HepG2 (cell line): ENCODE measurements around the gene SPATA25. TPM values are rescaled to one million over a fixed set of nuclear protein-coding genes. Genes with fewer than 3 reads are reported as not detected.

Experiments used
- ATAC-seq: fragments of 200-7000 bp; cut with Tn5 transposase; 3 replicates; pipeline ENCODE4 v1.9.1; 2020; ENCODE audit warnings: mild to moderate bottlenecking, moderate library complexity
- BruUV-seq: library from RNA; stranded (reverse); fragments of 400-500 nt; replicated peaks from 2 replicates; lab custom pipeline; 2021; lab: Mats Ljungman, UMichigan
- CTCF ChIA-PET: fragments of 300-600 bp; formaldehyde crosslinking; extraction: SDS; loops from one replicate; lab custom pipeline; 2021; ENCODE audit warnings: low total read pairs, inconsistent platforms, low intra/inter-chr PET ratio; lab: Yijun Ruan, JAX
- POLR2A ChIA-PET: fragments of 350-600 bp; sonication (Branson Sonifier 250); formaldehyde crosslinking; loops from one replicate; lab custom pipeline; 2020; ENCODE audit warnings: antibody characterized with exemption, inconsistent platforms; lab: Yijun Ruan, JAX
- DNase-seq: peaks from one replicate; pipeline ENCODE4 v3.0.0-alpha.2; 2015; ENCODE audit warnings: low spot score
- FAIRE-seq: peaks from 3 replicates; lab custom pipeline; 2011; peaks lifted over from hg19 to GRCh38; lab: Jason Lieb, UNC
- H2AFZ ChIP-seq: one replicate; pipeline ENCODE4 v1.6.1; 2011; ENCODE audit warnings: low read length, inconsistent platforms
- H3K27ac ChIP-seq: fragments of 300-600 bp; 3 replicates; pipeline ENCODE4 v1.8.0; 2011; ENCODE audit warnings: mixed run types, mild to moderate bottlenecking, mixed read lengths, low read length, inconsistent platforms; ENCODE audit not compliant: insufficient read depth; ENCODE audit errors: extremely low read length
- H3K27me3 ChIP-seq, 2 experiments: fragments of 200-600 bp in 1 of 2; 2 replicates in 1 of 2; 3 replicates in 1 of 2; pipeline versions ENCODE4 v1.6.0 to v1.8.0; 2011; ENCODE audit warnings: low read length in 2 of 2, mild to moderate bottlenecking in 2 of 2, moderate library complexity in 2 of 2, inconsistent platforms in 1 of 2; ENCODE audit not compliant: insufficient read depth in 2 of 2, control insufficient read depth in 1 of 2
- H3K36me3 ChIP-seq, 2 experiments: fragments of 200-600 bp in 1 of 2; replicated peaks in 1 of 2; 2 replicates in 1 of 2; 3 replicates in 1 of 2; pipeline versions ENCODE4 v1.5.1 to v1.8.0; 2011; ENCODE audit warnings: low read length in 2 of 2, inconsistent platforms in 1 of 2; ENCODE audit not compliant: insufficient read depth in 2 of 2, control insufficient read depth in 1 of 2
- H3K4me1 ChIP-seq: 2 replicates; pipeline ENCODE4 v1.5.1; 2012; ENCODE audit warnings: low read length, inconsistent platforms; ENCODE audit not compliant: insufficient read depth
- H3K4me2 ChIP-seq: 2 replicates; pipeline ENCODE4 v1.6.0; 2011; ENCODE audit warnings: low read depth, low read length, inconsistent platforms
- H3K4me3 ChIP-seq, 3 experiments: fragments of 200-600 bp in 1 of 3; sonication (generic), shearing (Covaris generic) in 1 of 3; replicated peaks in 1 of 3; 2 replicates each; pipeline ENCODE4 v1.5.1; 2011 to 2016; ENCODE audit warnings: low read length in 3 of 3, inconsistent platforms in 2 of 3, low read depth in 2 of 3, mild to moderate bottlenecking in 2 of 3, control low read depth in 1 of 3, mixed read lengths in 1 of 3; ENCODE audit not compliant: insufficient read depth in 1 of 3
- H3K79me2 ChIP-seq: one replicate; pipeline ENCODE4 v1.6.1; 2011; ENCODE audit warnings: low read length, inconsistent platforms; ENCODE audit not compliant: insufficient read depth
- H3K9ac ChIP-seq: 2 replicates; pipeline ENCODE4 v1.6.0; 2011; ENCODE audit warnings: mild to moderate bottlenecking, low read depth, low read length, inconsistent platforms; ENCODE audit not compliant: insufficient read depth
- H3K9me3 ChIP-seq: 2 replicates; pipeline ENCODE4 v1.5.1; 2012; ENCODE audit warnings: mild to moderate bottlenecking, low read length
- H4K20me1 ChIP-seq: 2 replicates; pipeline ENCODE4 v1.6.0; 2011; ENCODE audit warnings: inconsistent platforms, mild to moderate bottlenecking, low read length, moderate library complexity; ENCODE audit not compliant: insufficient read depth
- ZKSCAN5 ChIP-seq: sonication (generic); formaldehyde crosslinking; IDR thresholded peaks from 2 replicates; pipeline ENCODE4 v1.5.1; 2020; ENCODE audit warnings: mild to moderate bottlenecking, missing genetic modification reagents
- ZNF180 ChIP-seq: sonication (generic); formaldehyde crosslinking; IDR thresholded peaks from 2 replicates; pipeline ENCODE4 v1.4.0; 2020; ENCODE audit warnings: low read depth, missing genetic modification reagents, borderline replicate concordance
- ZNF20 ChIP-seq: sonication (generic); formaldehyde crosslinking; IDR thresholded peaks from 2 replicates; pipeline ENCODE4 v1.4.0; 2020; ENCODE audit warnings: mild to moderate bottlenecking, moderate library complexity, missing genetic modification reagents
- ZNF557 ChIP-seq: sonication (generic); formaldehyde crosslinking; IDR thresholded peaks from 2 replicates; pipeline ENCODE4 v1.4.0; 2020; ENCODE audit warnings: missing genetic modification reagents
- ZNF782 ChIP-seq: sonication (generic); formaldehyde crosslinking; IDR thresholded peaks from 2 replicates; pipeline ENCODE4 v1.4.0; 2020; ENCODE audit warnings: missing genetic modification reagents, mild to moderate bottlenecking, borderline replicate concordance
- WGBS: methylation state at CpG from one replicate; pipeline ENCODE4 v1.1.6; 2017; ENCODE audit warnings: low lambda C conversion rate; 5-methylcytosine and 5-hydroxymethylcytosine counted together
- in situ Hi-C: cut with HindIII; loops from 2 replicates; pipeline ENCODE4 v1.10.0; 2017; ENCODE audit warnings: low pct_unique_long_range_greater_than_20kb; ENCODE audit not compliant: extremely low pct_ligation_motif_present
- intact Hi-C: fragments of 100-400 bp; cut with micrococcal nuclease; formaldehyde crosslinking; loops from one replicate; pipeline ENCODE4 v1.10.0; 2022; ENCODE audit not compliant: unreplicated experiment
- polyA plus RNA-seq, 8 experiments: library from polyadenylated mRNA; depleted of rRNA in 3 of 8; stranded (reverse) in 7 of 8; unstranded in 1 of 8; fragments of >200 nt; fragmentation: Illumina TruSeq in 4 of 8; extraction: Trizol in 4 of 8; gene quantifications; 2 replicates each; pipeline versions ENCODE4 v1.2.1 to v1.2.3, GENCODE V29; 2011 to 2016; ENCODE audit warnings: low read depth in 4 of 8, missing spikeins in 1 of 8, mixed read lengths in 1 of 8; ENCODE audit not compliant: insufficient read depth in 1 of 8
- total RNA-seq, 5 experiments: library from RNA; depleted of rRNA; stranded (reverse); fragments of >200 nt; fragmentation: Illumina TruSeq; extraction: Trizol; gene quantifications; 2 replicates each; pipeline ENCODE4 v1.2.3, GENCODE V29; 2016; ENCODE audit warnings: low read depth in 1 of 5
- TF ChIP-seq, protein P1 (sequence below): IDR thresholded peaks from 2 replicates; pipeline ENCODE4 v1.6.1; 2016
- TF ChIP-seq, protein P2 (sequence below): sonication (generic); formaldehyde crosslinking; IDR thresholded peaks from 2 replicates; pipeline ENCODE4 v1.4.0; 2020; ENCODE audit warnings: missing genetic modification reagents
- TF ChIP-seq, protein P3 (sequence below): sonication (generic); formaldehyde crosslinking; IDR thresholded peaks from 2 replicates; pipeline ENCODE4 v1.4.0; 2020; ENCODE audit warnings: missing genetic modification reagents
- TF ChIP-seq, protein P4 (sequence below): sonication (generic); formaldehyde crosslinking; IDR thresholded peaks from 2 replicates; pipeline ENCODE4 v1.4.0; 2020; ENCODE audit warnings: missing genetic modification reagents
- TF ChIP-seq, protein P5 (sequence below): sonication (generic); formaldehyde crosslinking; IDR thresholded peaks from 2 replicates; pipeline ENCODE4 v1.9.0; 2021; ENCODE audit warnings: missing genetic modification reagents, borderline replicate concordance

SPATA25 gene
- total and polyA plus RNA-seq, 2 of the 13 experiments (the other 11 are each of a cell fraction or from before 2014, with no cell fraction given): 4.8 to 7.6 TPM

DNA sequence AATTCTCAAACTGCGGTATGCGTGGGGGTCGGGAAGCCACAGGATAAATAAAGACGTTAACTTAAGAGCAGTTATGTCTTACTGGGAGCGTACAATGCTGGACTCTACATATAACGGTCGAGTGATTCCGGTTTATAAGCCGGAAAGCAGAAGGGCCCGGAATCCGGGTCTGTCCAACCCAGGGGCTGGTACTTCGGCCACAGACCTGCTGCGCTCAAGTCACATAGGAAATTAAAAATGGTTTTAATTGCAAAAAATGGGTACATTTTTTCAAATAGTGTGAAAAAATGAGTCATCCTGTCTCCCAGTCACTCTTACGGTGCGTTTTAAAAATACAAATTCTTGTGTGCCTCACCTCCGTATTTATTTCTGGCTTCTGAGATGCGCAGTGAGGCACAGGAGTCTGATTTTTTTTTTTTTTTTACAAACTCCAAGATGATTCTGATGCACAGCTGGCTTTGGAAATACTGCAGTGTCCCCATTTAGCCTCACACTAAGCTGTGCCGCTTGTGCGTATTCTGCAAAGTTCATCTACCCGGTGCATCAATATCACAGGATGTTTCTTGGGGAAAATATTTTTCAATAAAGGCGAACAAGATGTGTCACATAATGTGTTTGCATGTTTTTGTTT, 48.1 kb upstream of the SPATA25 start:
- BruUV-seq: TSS peak; percentile 79
- Histone ChIP-seq H4K20me1 (no peaks in the 10 kb centered on the region), H3K4me3 (peak overlapping the region; percentile 65 to 91 (median 76)), H3K4me1 (peaks cover 51% of the 10 kb centered on the region), H3K4me2 (peak overlapping the region; percentile 96), H2AFZ (peak overlapping the region; percentile 62), H3K9ac (peak overlapping the region; percentile 85), H3K27me3 (no peaks in the 10 kb centered on the region; a peak in 1 of 5 replicates), H3K27ac (peak overlapping the region; percentile 79), H3K9me3 (no peaks in the 10 kb centered on the region), H3K79me2 (peaks cover 24% of the 10 kb centered on the region), H3K36me3 (peaks cover 32 to 35% of the 10 kb centered on the region in 2 experiments; a peak in 4 of 5 replicates)
- no peak for FAIRE-seq
- CTCF ChIA-PET: no interaction called here
- in situ Hi-C loops (no loop called here), intact Hi-C loops (loop anchor here (2.0 kb wide), 2 partner anchors 45 to 79 kb away; partner anchors contain the start of genes ACOT8, CTSA, NEURL2 and ZSWIM3)
- WGBS: 14% methylated on average over 21 of the region's 21 CpGs
- DNase-seq: no peak
- ATAC-seq: peak; percentile 20
- POLR2A ChIA-PET: interaction anchor here (0.6 to 5.9 kb wide), 36 partner anchors 8 to 738 kb away, joined by 3 to 201 read pairs (median 5); partner anchors contain the start of genes ACOT8, CTSA, NEURL2 and PLTP
- TF ChIP-seq, protein P1, sequence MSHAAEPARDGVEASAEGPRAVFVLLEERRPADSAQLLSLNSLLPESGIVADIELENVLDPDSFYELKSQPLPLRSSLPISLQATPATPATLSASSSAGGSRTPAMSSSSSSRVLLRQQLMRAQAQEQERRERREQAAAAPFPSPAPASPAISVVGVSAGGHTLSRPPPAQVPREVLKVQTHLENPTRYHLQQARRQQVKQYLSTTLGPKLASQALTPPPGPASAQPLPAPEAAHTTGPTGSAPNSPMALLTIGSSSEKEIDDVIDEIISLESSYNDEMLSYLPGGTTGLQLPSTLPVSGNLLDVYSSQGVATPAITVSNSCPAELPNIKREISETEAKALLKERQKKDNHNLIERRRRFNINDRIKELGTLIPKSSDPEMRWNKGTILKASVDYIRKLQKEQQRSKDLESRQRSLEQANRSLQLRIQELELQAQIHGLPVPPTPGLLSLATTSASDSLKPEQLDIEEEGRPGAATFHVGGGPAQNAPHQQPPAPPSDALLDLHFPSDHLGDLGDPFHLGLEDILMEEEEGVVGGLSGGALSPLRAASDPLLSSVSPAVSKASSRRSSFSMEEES: peak; percentile 17; the same call in 1 of the 2 replicates
- TF ChIP-seq ZKSCAN5 (CRISPR knock-in tag) (no peak), ZNF20 (0 out of 2 replicates have a peak, but pooled peaks have one; percentile 13), ZNF782 (CRISPR knock-in tag) (no peak), ZNF557 (CRISPR knock-in tag) (peak; percentile 74; the same call in 1 of the 2 replicates), ZNF180 (CRISPR knock-in tag) (0 out of 2 replicates have a peak, but pooled peaks have one; percentile 44)
- TF ChIP-seq, protein P2, sequence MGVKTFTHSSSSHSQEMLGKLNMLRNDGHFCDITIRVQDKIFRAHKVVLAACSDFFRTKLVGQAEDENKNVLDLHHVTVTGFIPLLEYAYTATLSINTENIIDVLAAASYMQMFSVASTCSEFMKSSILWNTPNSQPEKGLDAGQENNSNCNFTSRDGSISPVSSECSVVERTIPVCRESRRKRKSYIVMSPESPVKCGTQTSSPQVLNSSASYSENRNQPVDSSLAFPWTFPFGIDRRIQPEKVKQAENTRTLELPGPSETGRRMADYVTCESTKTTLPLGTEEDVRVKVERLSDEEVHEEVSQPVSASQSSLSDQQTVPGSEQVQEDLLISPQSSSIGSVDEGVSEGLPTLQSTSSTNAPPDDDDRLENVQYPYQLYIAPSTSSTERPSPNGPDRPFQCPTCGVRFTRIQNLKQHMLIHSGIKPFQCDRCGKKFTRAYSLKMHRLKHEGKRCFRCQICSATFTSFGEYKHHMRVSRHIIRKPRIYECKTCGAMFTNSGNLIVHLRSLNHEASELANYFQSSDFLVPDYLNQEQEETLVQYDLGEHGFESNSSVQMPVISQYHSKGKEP (CRISPR knock-in tag): 0 out of 2 replicates have a peak, but pooled peaks have one; percentile 42
- TF ChIP-seq, protein P3, sequence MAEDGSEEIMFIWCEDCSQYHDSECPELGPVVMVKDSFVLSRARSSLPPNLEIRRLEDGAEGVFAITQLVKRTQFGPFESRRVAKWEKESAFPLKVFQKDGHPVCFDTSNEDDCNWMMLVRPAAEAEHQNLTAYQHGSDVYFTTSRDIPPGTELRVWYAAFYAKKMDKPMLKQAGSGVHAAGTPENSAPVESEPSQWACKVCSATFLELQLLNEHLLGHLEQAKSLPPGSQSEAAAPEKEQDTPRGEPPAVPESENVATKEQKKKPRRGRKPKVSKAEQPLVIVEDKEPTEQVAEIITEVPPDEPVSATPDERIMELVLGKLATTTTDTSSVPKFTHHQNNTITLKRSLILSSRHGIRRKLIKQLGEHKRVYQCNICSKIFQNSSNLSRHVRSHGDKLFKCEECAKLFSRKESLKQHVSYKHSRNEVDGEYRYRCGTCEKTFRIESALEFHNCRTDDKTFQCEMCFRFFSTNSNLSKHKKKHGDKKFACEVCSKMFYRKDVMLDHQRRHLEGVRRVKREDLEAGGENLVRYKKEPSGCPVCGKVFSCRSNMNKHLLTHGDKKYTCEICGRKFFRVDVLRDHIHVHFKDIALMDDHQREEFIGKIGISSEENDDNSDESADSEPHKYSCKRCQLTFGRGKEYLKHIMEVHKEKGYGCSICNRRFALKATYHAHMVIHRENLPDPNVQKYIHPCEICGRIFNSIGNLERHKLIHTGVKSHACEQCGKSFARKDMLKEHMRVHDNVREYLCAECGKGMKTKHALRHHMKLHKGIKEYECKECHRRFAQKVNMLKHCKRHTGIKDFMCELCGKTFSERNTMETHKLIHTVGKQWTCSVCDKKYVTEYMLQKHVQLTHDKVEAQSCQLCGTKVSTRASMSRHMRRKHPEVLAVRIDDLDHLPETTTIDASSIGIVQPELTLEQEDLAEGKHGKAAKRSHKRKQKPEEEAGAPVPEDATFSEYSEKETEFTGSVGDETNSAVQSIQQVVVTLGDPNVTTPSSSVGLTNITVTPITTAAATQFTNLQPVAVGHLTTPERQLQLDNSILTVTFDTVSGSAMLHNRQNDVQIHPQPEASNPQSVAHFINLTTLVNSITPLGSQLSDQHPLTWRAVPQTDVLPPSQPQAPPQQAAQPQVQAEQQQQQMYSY (CRISPR knock-in tag): peak; percentile 83
- TF ChIP-seq, protein P4, sequence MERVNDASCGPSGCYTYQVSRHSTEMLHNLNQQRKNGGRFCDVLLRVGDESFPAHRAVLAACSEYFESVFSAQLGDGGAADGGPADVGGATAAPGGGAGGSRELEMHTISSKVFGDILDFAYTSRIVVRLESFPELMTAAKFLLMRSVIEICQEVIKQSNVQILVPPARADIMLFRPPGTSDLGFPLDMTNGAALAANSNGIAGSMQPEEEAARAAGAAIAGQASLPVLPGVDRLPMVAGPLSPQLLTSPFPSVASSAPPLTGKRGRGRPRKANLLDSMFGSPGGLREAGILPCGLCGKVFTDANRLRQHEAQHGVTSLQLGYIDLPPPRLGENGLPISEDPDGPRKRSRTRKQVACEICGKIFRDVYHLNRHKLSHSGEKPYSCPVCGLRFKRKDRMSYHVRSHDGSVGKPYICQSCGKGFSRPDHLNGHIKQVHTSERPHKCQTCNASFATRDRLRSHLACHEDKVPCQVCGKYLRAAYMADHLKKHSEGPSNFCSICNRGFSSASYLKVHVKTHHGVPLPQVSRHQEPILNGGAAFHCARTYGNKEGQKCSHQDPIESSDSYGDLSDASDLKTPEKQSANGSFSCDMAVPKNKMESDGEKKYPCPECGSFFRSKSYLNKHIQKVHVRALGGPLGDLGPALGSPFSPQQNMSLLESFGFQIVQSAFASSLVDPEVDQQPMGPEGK: peak; percentile 6; the same call in 1 of the 2 replicates
- TF ChIP-seq, protein P5, sequence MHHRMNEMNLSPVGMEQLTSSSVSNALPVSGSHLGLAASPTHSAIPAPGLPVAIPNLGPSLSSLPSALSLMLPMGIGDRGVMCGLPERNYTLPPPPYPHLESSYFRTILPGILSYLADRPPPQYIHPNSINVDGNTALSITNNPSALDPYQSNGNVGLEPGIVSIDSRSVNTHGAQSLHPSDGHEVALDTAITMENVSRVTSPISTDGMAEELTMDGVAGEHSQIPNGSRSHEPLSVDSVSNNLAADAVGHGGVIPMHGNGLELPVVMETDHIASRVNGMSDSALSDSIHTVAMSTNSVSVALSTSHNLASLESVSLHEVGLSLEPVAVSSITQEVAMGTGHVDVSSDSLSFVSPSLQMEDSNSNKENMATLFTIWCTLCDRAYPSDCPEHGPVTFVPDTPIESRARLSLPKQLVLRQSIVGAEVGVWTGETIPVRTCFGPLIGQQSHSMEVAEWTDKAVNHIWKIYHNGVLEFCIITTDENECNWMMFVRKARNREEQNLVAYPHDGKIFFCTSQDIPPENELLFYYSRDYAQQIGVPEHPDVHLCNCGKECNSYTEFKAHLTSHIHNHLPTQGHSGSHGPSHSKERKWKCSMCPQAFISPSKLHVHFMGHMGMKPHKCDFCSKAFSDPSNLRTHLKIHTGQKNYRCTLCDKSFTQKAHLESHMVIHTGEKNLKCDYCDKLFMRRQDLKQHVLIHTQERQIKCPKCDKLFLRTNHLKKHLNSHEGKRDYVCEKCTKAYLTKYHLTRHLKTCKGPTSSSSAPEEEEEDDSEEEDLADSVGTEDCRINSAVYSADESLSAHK (CRISPR knock-in tag): 0 out of 2 replicates have a peak, but pooled peaks have one; percentile 77
